Hepatocyte (in vitro differentiated cells): ENCODE results near the gene LTO1.

Experiments used
- EZH2 ChIP-seq: fragments of 200-600 bp; sonication (generic); IDR thresholded peaks from 2 replicates; pipeline ENCODE4 v1.6.1; 2016; ENCODE audit warnings: antibody characterized with exemption, mild to moderate bottlenecking, borderline replicate concordance
- EZH2phosphoT487 ChIP-seq: fragments of 200-600 bp; sonication (generic); IDR thresholded peaks from one replicate; pipeline ENCODE4 v1.6.1; 2018; ENCODE audit warnings: antibody characterized with exemption, mild to moderate bottlenecking, low read depth, moderate library complexity; ENCODE audit not compliant: unreplicated experiment, severe bottlenecking
- TF ChIP-seq, protein P1 (sequence below): fragments of 200-600 bp; sonication (generic); IDR thresholded peaks from 2 replicates; pipeline ENCODE4 v1.5.1; 2016; ENCODE audit warnings: antibody characterized with exemption, mild to moderate bottlenecking; ENCODE audit not compliant: poor library complexity

DNA sequence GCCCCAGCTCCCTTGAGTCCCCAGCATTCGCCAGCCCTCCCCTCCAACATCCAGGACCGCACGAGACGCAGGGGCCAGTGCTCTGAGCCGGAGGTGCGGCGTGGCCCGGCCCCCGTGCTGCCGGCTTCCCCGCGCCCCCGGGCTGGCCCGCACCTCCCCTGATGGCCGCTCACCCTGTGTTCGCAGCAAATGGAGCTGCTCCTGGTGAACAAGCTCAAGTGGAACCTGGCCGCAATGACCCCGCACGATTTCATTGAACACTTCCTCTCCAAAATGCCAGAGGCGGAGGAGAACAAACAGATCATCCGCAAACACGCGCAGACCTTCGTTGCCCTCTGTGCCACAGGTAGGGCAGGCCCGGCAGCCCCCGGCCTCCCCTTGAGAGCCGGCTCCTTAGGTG lies 31.5 kb downstream of the LTO1 start:
- TF ChIP-seq, protein P1, sequence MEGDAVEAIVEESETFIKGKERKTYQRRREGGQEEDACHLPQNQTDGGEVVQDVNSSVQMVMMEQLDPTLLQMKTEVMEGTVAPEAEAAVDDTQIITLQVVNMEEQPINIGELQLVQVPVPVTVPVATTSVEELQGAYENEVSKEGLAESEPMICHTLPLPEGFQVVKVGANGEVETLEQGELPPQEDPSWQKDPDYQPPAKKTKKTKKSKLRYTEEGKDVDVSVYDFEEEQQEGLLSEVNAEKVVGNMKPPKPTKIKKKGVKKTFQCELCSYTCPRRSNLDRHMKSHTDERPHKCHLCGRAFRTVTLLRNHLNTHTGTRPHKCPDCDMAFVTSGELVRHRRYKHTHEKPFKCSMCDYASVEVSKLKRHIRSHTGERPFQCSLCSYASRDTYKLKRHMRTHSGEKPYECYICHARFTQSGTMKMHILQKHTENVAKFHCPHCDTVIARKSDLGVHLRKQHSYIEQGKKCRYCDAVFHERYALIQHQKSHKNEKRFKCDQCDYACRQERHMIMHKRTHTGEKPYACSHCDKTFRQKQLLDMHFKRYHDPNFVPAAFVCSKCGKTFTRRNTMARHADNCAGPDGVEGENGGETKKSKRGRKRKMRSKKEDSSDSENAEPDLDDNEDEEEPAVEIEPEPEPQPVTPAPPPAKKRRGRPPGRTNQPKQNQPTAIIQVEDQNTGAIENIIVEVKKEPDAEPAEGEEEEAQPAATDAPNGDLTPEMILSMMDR: no peak
- TF ChIP-seq EZH2phosphoT487 (no peak), EZH2 (no peak)
